HepG2 (cell line): Measurements from ENCODE around the gene ANKRD29. TPM values are rescaled to one million over a fixed set of nuclear protein-coding genes. Genes with fewer than 3 reads are reported as not detected.

Source experiments
- ATM ChIP-seq: fragments of 450-650 bp; IDR thresholded peaks from 2 replicates; pipeline ENCODE4 v1.7.1; 2017; ENCODE audit warnings: mild to moderate bottlenecking, borderline replicate concordance
- KLF11 ChIP-seq: IDR thresholded peaks from 2 replicates; pipeline ENCODE4 v1.6.1; 2016; ENCODE audit warnings: missing compliant biosample characterization
- POLR2AphosphoS2 ChIP-seq: IDR thresholded peaks from 2 replicates; pipeline ENCODE4 v1.6.1; 2011; ENCODE audit warnings: low read depth, low read length, improper control_type of control experiment
- POLR2G ChIP-seq: fragments of 200-400 bp; formaldehyde crosslinking; IDR thresholded peaks from 2 replicates; pipeline ENCODE4 v1.6.1; 2018; ENCODE audit warnings: mild to moderate bottlenecking, low read depth, low read length, moderate library complexity
- SYNCRIP ChIP-seq: fragments of 200-400 bp; formaldehyde crosslinking; IDR thresholded peaks from 2 replicates; pipeline ENCODE4 v1.6.1; 2018; ENCODE audit warnings: mild to moderate bottlenecking, low read depth, low read length; ENCODE audit not compliant: insufficient read depth
- TRAFD1 ChIP-seq: sonication (generic); formaldehyde crosslinking; IDR thresholded peaks from 2 replicates; pipeline ENCODE4 v1.5.1; 2020; ENCODE audit warnings: missing genetic modification reagents, mild to moderate bottlenecking, borderline replicate concordance
- ZBED4 ChIP-seq: sonication (generic); formaldehyde crosslinking; IDR thresholded peaks from 2 replicates; pipeline ENCODE4 v1.4.0; 2020; ENCODE audit warnings: missing genetic modification reagents, borderline replicate concordance
- ZNF121 ChIP-seq: sonication (generic); formaldehyde crosslinking; IDR thresholded peaks from 2 replicates; pipeline ENCODE4 v1.5.0; 2020; ENCODE audit warnings: mild to moderate bottlenecking, missing genetic modification reagents
- ZNF335 ChIP-seq: sonication (generic); formaldehyde crosslinking; IDR thresholded peaks from 2 replicates; pipeline ENCODE4 v1.4.0; 2020; ENCODE audit warnings: missing genetic modification reagents
- polyA plus RNA-seq, 8 experiments: library from polyadenylated mRNA; depleted of rRNA in 3 of 8; stranded (reverse) in 7 of 8; unstranded in 1 of 8; fragments of >200 nt; fragmentation: Illumina TruSeq in 4 of 8; extraction: Trizol in 4 of 8; gene quantifications; 2 replicates each; pipeline versions ENCODE4 v1.2.1 to v1.2.3, GENCODE V29; 2011 to 2016; ENCODE audit warnings: low read depth in 4 of 8, missing spikeins in 1 of 8, mixed read lengths in 1 of 8; ENCODE audit not compliant: insufficient read depth in 1 of 8
- total RNA-seq, 5 experiments: library from RNA; depleted of rRNA; stranded (reverse); fragments of >200 nt; fragmentation: Illumina TruSeq; extraction: Trizol; gene quantifications; 2 replicates each; pipeline ENCODE4 v1.2.3, GENCODE V29; 2016; ENCODE audit warnings: low read depth in 1 of 5
- TF ChIP-seq, protein P1 (sequence below): sonication (generic); formaldehyde crosslinking; IDR thresholded peaks from 2 replicates; pipeline ENCODE4 v1.5.1; 2020; ENCODE audit warnings: mild to moderate bottlenecking, missing genetic modification reagents
- TF ChIP-seq, protein P2 (sequence below): IDR thresholded peaks from 2 replicates; pipeline ENCODE4 v1.6.1; 2012; ENCODE audit warnings: low read length, improper control_type of control experiment
- TF ChIP-seq, protein P3 (sequence below): sonication (generic); formaldehyde crosslinking; IDR thresholded peaks from 2 replicates; pipeline ENCODE4 v1.8.0; 2022; ENCODE audit warnings: mild to moderate bottlenecking, missing genetic modification reagents; ENCODE audit not compliant: insufficient replicate concordance

Gene ANKRD29
- total and polyA plus RNA-seq, 2 of the 13 experiments (the other 11 are each of a cell fraction or from before 2014, with no cell fraction given) = not detected

DNA sequence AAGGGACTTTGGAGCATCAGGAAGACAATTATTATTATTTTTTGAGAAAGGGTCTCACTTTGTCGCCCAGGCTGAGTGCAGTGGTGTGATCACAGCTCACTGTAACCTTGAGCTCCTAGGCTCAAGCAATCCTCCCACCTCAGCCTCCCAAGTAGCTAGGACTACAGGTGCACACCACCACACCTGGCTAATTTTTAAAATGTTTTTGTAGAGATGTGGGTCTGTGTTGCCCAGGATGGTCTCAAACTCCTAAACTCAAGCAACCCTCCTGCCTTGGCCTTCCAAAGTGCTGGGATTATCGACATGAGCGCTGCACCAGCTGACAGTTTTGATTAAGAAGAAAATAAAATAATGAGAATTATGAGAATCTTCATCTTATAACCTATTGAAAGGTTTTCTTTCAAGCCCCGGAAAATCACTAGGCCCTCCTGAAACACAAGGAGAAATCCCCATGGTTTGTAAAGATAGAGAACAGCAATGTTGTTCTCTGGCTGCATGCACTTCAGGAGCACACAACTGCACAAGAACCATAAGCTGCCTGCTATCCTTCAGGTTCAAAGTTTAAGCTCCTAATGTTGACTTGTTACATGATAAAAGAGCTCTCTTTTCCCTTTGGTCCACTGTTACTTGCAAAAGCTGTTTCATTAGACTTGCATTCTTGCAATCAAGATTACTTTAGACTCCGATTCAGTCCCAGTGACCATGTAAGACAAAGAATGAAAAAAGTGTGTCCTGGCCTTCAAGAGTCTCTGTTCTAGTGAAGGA, 93.2 kb downstream of the ANKRD29 start (continued):
- TF ChIP-seq, protein P1, sequence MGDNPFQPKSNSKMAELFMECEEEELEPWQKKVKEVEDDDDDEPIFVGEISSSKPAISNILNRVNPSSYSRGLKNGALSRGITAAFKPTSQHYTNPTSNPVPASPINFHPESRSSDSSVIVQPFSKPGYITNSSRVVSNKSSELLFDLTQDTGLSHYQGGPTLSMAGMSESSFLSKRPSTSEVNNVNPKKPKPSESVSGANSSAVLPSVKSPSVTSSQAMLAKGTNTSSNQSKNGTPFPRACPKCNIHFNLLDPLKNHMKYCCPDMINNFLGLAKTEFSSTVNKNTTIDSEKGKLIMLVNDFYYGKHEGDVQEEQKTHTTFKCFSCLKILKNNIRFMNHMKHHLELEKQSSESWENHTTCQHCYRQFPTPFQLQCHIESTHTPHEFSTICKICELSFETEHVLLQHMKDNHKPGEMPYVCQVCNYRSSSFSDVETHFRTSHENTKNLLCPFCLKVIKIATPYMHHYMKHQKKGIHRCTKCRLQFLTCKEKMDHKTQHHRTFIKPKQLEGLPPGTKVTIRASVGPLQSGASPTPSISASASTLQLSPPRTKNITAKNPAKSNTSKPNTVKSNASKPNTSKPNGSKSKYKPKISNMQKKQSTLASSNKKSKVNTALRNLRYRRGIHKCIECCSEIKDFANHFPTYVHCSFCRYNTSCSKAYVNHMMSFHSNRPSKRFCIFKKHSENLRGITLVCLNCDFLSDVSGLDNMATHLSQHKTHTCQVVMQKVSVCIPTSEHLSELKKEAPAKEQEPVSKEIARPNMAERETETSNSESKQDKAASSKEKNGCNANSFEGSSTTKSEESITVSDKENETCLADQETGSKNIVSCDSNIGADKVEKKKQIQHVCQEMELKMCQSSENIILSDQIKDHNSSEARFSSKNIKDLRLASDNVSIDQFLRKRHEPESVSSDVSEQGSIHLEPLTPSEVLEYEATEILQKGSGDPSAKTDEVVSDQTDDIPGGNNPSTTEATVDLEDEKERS (CRISPR knock-in tag) = no peak
- no peak for TF ChIP-seq POLR2AphosphoS2
- TF ChIP-seq TRAFD1 (CRISPR knock-in tag) = no peak
- TF ChIP-seq, protein P2, sequence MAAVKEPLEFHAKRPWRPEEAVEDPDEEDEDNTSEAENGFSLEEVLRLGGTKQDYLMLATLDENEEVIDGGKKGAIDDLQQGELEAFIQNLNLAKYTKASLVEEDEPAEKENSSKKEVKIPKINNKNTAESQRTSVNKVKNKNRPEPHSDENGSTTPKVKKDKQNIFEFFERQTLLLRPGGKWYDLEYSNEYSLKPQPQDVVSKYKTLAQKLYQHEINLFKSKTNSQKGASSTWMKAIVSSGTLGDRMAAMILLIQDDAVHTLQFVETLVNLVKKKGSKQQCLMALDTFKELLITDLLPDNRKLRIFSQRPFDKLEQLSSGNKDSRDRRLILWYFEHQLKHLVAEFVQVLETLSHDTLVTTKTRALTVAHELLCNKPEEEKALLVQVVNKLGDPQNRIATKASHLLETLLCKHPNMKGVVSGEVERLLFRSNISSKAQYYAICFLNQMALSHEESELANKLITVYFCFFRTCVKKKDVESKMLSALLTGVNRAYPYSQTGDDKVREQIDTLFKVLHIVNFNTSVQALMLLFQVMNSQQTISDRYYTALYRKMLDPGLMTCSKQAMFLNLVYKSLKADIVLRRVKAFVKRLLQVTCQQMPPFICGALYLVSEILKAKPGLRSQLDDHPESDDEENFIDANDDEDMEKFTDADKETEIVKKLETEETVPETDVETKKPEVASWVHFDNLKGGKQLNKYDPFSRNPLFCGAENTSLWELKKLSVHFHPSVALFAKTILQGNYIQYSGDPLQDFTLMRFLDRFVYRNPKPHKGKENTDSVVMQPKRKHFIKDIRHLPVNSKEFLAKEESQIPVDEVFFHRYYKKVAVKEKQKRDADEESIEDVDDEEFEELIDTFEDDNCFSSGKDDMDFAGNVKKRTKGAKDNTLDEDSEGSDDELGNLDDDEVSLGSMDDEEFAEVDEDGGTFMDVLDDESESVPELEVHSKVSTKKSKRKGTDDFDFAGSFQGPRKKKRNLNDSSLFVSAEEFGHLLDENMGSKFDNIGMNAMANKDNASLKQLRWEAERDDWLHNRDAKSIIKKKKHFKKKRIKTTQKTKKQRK = no peak
- no peak for TF ChIP-seq KLF11 (CRISPR knock-in tag)
- no peak for TF ChIP-seq ZBED4 (CRISPR knock-in tag)
- no peak for TF ChIP-seq POLR2G
- TF ChIP-seq ATM = no peak
- TF ChIP-seq SYNCRIP = no peak
- no peak for TF ChIP-seq ZNF121
- TF ChIP-seq, protein P3, sequence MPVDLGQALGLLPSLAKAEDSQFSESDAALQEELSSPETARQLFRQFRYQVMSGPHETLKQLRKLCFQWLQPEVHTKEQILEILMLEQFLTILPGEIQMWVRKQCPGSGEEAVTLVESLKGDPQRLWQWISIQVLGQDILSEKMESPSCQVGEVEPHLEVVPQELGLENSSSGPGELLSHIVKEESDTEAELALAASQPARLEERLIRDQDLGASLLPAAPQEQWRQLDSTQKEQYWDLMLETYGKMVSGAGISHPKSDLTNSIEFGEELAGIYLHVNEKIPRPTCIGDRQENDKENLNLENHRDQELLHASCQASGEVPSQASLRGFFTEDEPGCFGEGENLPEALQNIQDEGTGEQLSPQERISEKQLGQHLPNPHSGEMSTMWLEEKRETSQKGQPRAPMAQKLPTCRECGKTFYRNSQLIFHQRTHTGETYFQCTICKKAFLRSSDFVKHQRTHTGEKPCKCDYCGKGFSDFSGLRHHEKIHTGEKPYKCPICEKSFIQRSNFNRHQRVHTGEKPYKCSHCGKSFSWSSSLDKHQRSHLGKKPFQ (CRISPR knock-in tag) = no peak
- TF ChIP-seq ZNF335 = no peak
